ENCODE results near the gene ZNF485.
"Not testable (repeated sequence)": the region's sequence is repeated elsewhere in the genome, so short reads cannot be mapped to it uniquely, and the experiment has no call there.

Gene ZNF485

GRCh38 chr10:43594944-43595589, 11.2 kb upstream of the ZNF485 start:
- Mint-ChIP-seq H3K27me3 (no peaks in the 10 kb centered on the region), H3K36me3 (peaks cover 5% of the 10 kb centered on the region), H3K27ac (peak overlapping the region; percentile 30), H3K9me3 (no peaks in the 10 kb centered on the region), H3K4me1 (peaks cover 36% of the 10 kb centered on the region), H3K4me3 (peak overlapping the region; percentile 71)

- peaks cover 36% of the 10 kb centered on the region for H3K4me1 Mint-ChIP-seq
- no peaks in the 10 kb centered on the region for H3K9me3 Mint-ChIP-seq
- H3K4me3 Mint-ChIP-seq: peak overlapping the region; percentile 71
- no peak overlapping the region for H3K27ac Mint-ChIP-seq
- H3K36me3 Mint-ChIP-seq: peaks cover 5% of the 10 kb centered on the region
- H3K27me3 Mint-ChIP-seq: no peaks in the 10 kb centered on the region
Observed at GRCh38 chr10:43595739-43596298, 10.4 kb upstream of the ZNF485 start.

GRCh38 chr10:43596546-43596945, 9.7 kb upstream of the ZNF485 start:
- Mint-ChIP-seq H3K9me3 (no peaks in the 10 kb centered on the region), H3K4me1 (peaks cover 36% of the 10 kb centered on the region), H3K4me3 (no peak overlapping the region), H3K27ac (no peak overlapping the region), H3K27me3 (no peaks in the 10 kb centered on the region), H3K36me3 (peaks cover 5% of the 10 kb centered on the region)

DNA sequence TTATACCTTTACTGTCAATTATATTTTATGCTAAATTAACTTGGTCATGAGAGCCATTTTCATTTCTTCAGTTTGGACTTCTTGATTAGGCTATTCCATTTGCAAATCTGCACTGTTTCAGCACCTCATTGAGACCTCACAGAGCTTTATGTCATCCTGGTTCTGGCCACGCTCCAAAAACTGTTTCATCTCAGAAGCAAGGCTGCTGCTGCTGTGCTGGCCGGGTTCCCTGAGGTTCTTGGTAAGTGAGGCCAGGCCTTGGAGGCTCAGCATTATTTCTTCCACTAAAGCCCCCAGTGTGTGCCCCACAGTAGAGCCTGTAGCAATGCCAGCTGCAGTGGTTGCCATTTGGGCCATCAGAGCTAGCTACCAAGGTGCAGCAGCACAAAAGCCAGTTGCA, 7.8 kb upstream of the ZNF485 start:
- no peak overlapping the region for H3K4me3 Mint-ChIP-seq
- peak overlapping the region; percentile 65 for H3K27ac Mint-ChIP-seq
- peaks cover 36% of the 10 kb centered on the region for H3K4me1 Mint-ChIP-seq
- H3K9me3 Mint-ChIP-seq: no peaks in the 10 kb centered on the region
- peaks cover 3% of the 10 kb centered on the region for H3K36me3 Mint-ChIP-seq
- no peaks in the 10 kb centered on the region for H3K27me3 Mint-ChIP-seq

DNA sequence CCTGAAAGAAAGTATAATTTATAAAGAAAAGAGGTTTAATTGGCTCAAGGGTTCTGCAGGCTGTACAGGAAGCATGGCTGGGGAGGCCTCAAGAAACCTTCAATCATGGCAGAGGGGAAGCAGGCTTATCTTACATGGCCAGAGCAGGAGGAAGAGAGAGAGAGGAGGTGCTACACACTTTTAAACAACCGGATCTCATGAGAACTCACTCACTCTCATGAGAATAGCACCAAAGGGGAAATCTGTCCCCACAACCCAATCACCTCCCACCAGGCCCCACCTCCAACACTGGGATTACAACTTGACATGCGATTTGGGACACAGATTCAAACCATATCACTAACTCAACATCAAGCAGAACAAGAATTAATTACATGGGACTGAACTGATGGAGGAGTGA, 6.9 kb upstream of the ZNF485 start:
- H3K4me1 Mint-ChIP-seq: peaks cover 33% of the 10 kb centered on the region

GRCh38 chr10:43601576-43601975, 4.7 kb upstream of the ZNF485 start:
- not testable (repeated sequence) for H3K9me3 Mint-ChIP-seq, H3K27me3 Mint-ChIP-seq, H3K4me3 Mint-ChIP-seq, H3K36me3 Mint-ChIP-seq, H3K27ac Mint-ChIP-seq
- peaks cover 18% of the 10 kb centered on the region for H3K4me1 Mint-ChIP-seq

More for the DNA sequence above, 6.9 kb upstream of the ZNF485 start:
- no peaks in the 10 kb centered on the region for H3K27me3 Mint-ChIP-seq
- H3K36me3 Mint-ChIP-seq: no peaks in the 10 kb centered on the region
- H3K9me3 Mint-ChIP-seq: no peaks in the 10 kb centered on the region
- no peak overlapping the region for H3K4me3 Mint-ChIP-seq
- H3K27ac Mint-ChIP-seq: no peak overlapping the region

DNA sequence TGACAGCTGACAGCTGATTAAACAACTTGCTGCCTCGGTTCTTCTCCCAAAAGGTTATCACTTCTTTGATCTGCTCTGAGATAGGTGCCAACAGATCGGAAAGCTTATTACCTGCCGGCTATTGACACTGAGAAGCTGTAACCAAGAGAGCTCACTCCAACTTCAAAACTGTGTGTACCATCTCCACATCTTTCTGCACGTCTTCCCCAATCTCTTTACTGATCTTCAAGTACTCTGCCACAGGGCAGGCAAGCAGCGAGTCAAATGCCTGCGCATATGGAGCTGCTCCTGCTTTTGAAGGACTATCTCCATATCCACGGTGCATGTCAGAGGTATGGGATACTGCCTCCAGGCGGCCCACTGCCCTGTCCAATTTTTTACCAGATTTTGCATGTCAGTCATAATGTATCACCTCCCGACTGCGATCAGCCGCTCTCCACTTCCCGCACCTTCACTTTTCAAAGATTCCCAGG, 352 bp upstream of the ZNF485 start:
- peaks cover 22% of the 10 kb centered on the region for H3K36me3 Mint-ChIP-seq
- no peaks in the 10 kb centered on the region for H3K9me3 Mint-ChIP-seq
- H3K4me3 Mint-ChIP-seq: peak overlapping the region; percentile 89
- H3K27me3 Mint-ChIP-seq: no peaks in the 10 kb centered on the region
- H3K27ac Mint-ChIP-seq: peak overlapping the region; percentile 93
- peaks cover 47% of the 10 kb centered on the region for H3K4me1 Mint-ChIP-seq

DNA sequence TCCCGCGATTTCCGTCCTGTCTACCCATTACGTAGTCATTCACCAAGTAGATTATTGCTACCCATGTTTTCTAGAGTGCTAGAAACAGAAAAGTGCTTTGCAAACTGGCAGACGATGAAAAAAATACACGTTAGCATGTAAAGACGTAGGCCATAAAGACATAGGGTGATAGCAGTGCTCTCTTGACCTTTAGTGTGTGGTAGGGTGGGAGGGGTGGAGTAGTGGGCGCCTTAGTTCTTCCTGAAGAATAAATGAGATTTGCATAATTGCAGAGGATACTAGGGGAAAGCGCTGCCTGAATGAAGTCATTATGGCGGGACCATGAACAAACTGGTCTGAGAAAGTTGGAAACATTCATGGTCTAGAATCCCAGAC, 948 bp downstream of the ZNF485 start:
- peak overlapping the region; percentile 42 for H3K27ac Mint-ChIP-seq
- H3K27me3 Mint-ChIP-seq: no peaks in the 10 kb centered on the region
- no peaks in the 10 kb centered on the region for H3K9me3 Mint-ChIP-seq
- peaks cover 32% of the 10 kb centered on the region for H3K36me3 Mint-ChIP-seq
- H3K4me1 Mint-ChIP-seq: peaks cover 51% of the 10 kb centered on the region
- peak overlapping the region; percentile 87 for H3K4me3 Mint-ChIP-seq

DNA sequence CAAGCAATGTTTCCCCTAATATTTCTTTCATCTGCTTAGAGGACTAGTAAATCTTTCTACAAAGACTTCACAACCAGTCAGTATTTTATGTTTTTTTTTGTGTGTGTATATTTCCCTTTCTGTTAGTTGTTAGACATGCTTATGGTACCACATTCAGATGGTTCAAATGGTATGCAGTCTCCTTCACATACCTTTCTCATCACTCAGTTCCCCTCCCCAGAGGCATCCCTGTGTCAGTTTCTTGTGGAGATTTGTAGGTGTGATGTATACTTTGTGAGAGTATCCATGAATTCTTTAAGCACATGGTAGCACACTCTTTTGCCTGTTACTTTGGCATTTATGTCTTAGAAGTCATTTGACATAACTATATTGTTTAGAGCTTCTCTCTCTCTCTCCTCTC, 4.4 kb downstream of the ZNF485 start:
- Mint-ChIP-seq H3K4me3 (no peak overlapping the region), H3K9me3 (peaks cover 15% of the 10 kb centered on the region), H3K36me3 (peaks cover 56% of the 10 kb centered on the region), H3K4me1 (peaks cover 58% of the 10 kb centered on the region), H3K27me3 (no peaks in the 10 kb centered on the region), H3K27ac (no peak overlapping the region)

DNA sequence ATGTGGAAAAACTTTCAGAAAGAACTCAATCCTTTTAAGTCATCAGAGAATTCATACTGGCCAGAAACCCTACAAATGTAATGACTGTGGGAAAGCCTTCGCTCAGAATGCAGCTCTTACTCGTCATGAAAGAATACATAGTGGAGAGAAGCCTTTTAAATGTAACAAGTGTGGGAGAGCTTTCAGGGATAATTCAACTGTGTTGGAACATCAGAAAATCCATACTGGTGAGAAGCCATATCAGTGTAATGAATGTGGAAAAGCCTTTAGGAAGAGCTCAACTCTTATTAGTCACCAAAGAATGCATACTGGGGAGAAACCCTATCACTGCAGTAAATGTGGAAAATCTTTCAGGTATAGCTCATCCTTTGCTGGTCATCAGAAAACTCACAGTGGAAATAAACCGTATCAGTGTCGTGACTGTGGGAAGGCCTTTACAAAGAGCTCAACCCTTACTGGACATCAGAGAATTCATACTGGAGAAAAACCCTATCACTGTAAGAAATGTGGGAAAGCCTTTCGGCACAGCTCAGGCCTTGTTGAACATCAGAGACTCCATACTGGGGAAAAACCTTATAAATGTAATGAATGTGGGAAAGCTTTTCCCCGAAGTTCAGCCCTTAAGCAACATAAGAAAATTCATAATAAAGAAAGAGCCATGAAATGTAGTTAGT, 10.6 kb downstream of the ZNF485 start:
- H3K4me3 Mint-ChIP-seq: no peak overlapping the region
- H3K36me3 Mint-ChIP-seq: peaks cover 52% of the 10 kb centered on the region
- peaks cover 14% of the 10 kb centered on the region for H3K4me1 Mint-ChIP-seq
- peaks cover 15% of the 10 kb centered on the region for H3K9me3 Mint-ChIP-seq
- H3K27me3 Mint-ChIP-seq: no peaks in the 10 kb centered on the region
- no peak overlapping the region for H3K27ac Mint-ChIP-seq

- Mint-ChIP-seq H3K36me3 (peaks cover 36% of the 10 kb centered on the region), H3K27me3 (no peaks in the 10 kb centered on the region), H3K4me3 (no peak overlapping the region), H3K27ac (no peak overlapping the region), H3K9me3 (peaks cover 17% of the 10 kb centered on the region), H3K4me1 (peaks cover 21% of the 10 kb centered on the region)
Observed at GRCh38 chr10:43619368-43619767, 13.1 kb downstream of the ZNF485 start.

- H3K9me3 Mint-ChIP-seq: peaks cover 12% of the 10 kb centered on the region
- H3K4me3 Mint-ChIP-seq: no peak overlapping the region
- peaks cover 21% of the 10 kb centered on the region for H3K4me1 Mint-ChIP-seq
- H3K27me3 Mint-ChIP-seq: no peaks in the 10 kb centered on the region
- no peak overlapping the region for H3K27ac Mint-ChIP-seq
- peaks cover 15% of the 10 kb centered on the region for H3K36me3 Mint-ChIP-seq
Observed at GRCh38 chr10:43622038-43622437, 15.8 kb downstream of the ZNF485 start.

DNA sequence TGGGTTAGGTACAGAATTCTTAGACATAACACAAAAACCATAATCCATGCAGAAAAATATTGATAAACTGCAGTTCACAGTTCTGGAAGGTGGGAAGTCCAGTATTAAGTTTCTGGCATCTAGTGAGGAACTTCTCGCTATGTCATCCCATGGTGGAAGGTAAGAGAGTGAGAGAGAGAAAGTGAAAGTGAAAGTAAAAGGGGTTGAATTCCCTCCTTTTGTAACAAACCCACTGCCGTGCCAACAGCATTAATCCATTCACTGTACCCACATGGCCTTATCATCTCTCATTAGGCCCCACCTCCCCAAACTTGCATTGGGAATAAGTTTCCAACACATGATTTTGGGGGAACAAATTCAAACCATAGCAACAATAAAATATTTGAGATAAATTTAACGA, 17.1 kb downstream of the ZNF485 start:
- H3K9me3 Mint-ChIP-seq: peaks cover 19% of the 10 kb centered on the region
- peak overlapping the region; percentile 86 for H3K27ac Mint-ChIP-seq

DNA sequence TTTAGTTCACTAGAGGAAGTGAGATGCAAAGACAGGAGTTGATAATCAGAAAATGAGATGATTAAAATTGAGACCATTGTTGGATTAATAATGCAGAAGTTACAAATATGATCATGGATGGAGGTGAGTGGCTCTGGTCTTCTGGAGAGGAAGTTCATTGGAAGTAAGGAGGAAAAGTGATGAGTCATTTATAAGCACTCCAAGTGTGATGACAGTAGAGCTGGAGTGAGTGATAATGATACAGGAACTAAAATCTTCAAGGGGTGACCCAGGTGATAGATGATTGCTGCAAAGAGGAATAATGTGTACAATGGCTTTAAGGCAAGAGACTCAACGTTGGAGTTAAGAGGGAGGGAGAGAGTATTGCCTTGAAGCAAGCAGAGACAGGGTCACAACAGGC, 21.7 kb downstream of the ZNF485 start:
- Mint-ChIP-seq H3K4me1 (peaks cover 10% of the 10 kb centered on the region), H3K27me3 (no peaks in the 10 kb centered on the region), H3K36me3 (peaks cover 6% of the 10 kb centered on the region), H3K27ac (no peak overlapping the region), H3K9me3 (peaks cover 15% of the 10 kb centered on the region), H3K4me3 (no peak overlapping the region)

More for the DNA sequence above, 17.1 kb downstream of the ZNF485 start:
- Mint-ChIP-seq H3K36me3 (peaks cover 11% of the 10 kb centered on the region), H3K27me3 (no peaks in the 10 kb centered on the region), H3K4me1 (peaks cover 21% of the 10 kb centered on the region), H3K4me3 (peak overlapping the region; percentile 78)

GRCh38 chr10:43628956-43629355, 22.7 kb downstream of the ZNF485 start:
- H3K36me3 Mint-ChIP-seq: peaks cover 1% of the 10 kb centered on the region
- H3K27ac Mint-ChIP-seq: no peak overlapping the region
- H3K9me3 Mint-ChIP-seq: peaks cover 13% of the 10 kb centered on the region
- H3K4me1 Mint-ChIP-seq: no peaks in the 10 kb centered on the region
- no peak overlapping the region for H3K4me3 Mint-ChIP-seq
- no peaks in the 10 kb centered on the region for H3K27me3 Mint-ChIP-seq

GRCh38 chr10:43635816-43636215, 29.6 kb downstream of the ZNF485 start:
- H3K4me1 Mint-ChIP-seq, H3K4me3 Mint-ChIP-seq, H3K27ac Mint-ChIP-seq, H3K27me3 Mint-ChIP-seq: not testable (repeated sequence)
- H3K36me3 Mint-ChIP-seq: peaks cover 13% of the 10 kb centered on the region
- H3K9me3 Mint-ChIP-seq: peaks cover 27% of the 10 kb centered on the region

Data from activated naive CD4-positive, alpha-beta T cell treated with anti-CD3 and anti-CD28 coated beads, Interleukin-2, amount 50 U/mL, for 24 hours (primary cell).